Progenitor cell of endocrine pancreas (in vitro differentiated cells): Measurements from ENCODE around the gene LPAR1. TPM values are rescaled to one million over a fixed set of nuclear protein-coding genes. Genes with fewer than 3 reads are reported as not detected.

Source experiments
- DNase-seq: peaks from one replicate; pipeline ENCODE4 v3.0.0; 2021; ENCODE audit warnings: low spot score; ENCODE audit not compliant: unreplicated experiment
- H3K27ac Mint-ChIP-seq: 2 replicates; pipeline ENCODE4 v1.8.0; 2021; ENCODE audit warnings: mild to moderate bottlenecking, moderate library complexity, mixed read lengths
- H3K27me3 Mint-ChIP-seq: 2 replicates; pipeline ENCODE4 v1.8.0; 2021; ENCODE audit warnings: mixed read lengths
- H3K36me3 Mint-ChIP-seq: 2 replicates; pipeline ENCODE4 v1.8.0; 2022; ENCODE audit warnings: mixed read lengths; ENCODE audit not compliant: insufficient read depth
- H3K4me1 Mint-ChIP-seq: 2 replicates; pipeline ENCODE4 v1.8.0; 2021; ENCODE audit warnings: low read depth, mixed read lengths
- H3K4me3 Mint-ChIP-seq: 2 replicates; pipeline ENCODE4 v1.8.0; 2021; ENCODE audit warnings: low read depth, mild to moderate bottlenecking, moderate library complexity, mixed read lengths
- H3K9me3 Mint-ChIP-seq: 2 replicates; pipeline ENCODE4 v1.8.0; 2021; ENCODE audit warnings: low read depth, mixed read lengths
- CTCF ChIP-seq: fragments of 200-600 bp; sonication (generic); IDR thresholded peaks from one replicate; pipeline ENCODE4 v1.5.0; 2021; ENCODE audit warnings: antibody characterized with exemption, mild to moderate bottlenecking; ENCODE audit not compliant: unreplicated experiment
- total RNA-seq: library from RNA; stranded (reverse); gene quantifications from 2 replicates; pipeline ENCODE4 v1.2.1, GENCODE V29; 2021

Gene LPAR1
- total RNA-seq, 1 donor from 2014 or later = 17.4 TPM

GRCh38 chr9:110926828-110927487 is 111.3 kb downstream of the LPAR1 start:
- Mint-ChIP-seq H3K4me1 (no peaks in the 10 kb centered on the region), H3K9me3 (no peaks in the 10 kb centered on the region), H3K36me3 (no peaks in the 10 kb centered on the region), H3K27me3 (no peaks in the 10 kb centered on the region), H3K4me3 (no peak overlapping the region), H3K27ac (no peak overlapping the region)
- no peak for TF ChIP-seq CTCF
- no peak for DNase-seq

GRCh38 chr9:110923601-110924000 is 114.7 kb downstream of the LPAR1 start:
- no peaks in the 10 kb centered on the region for H3K36me3 Mint-ChIP-seq
- H3K4me3 Mint-ChIP-seq = no peak overlapping the region
- TF ChIP-seq CTCF = no peak
- H3K9me3 Mint-ChIP-seq = no peaks in the 10 kb centered on the region
- no peak overlapping the region for H3K27ac Mint-ChIP-seq
- no peaks in the 10 kb centered on the region for H3K4me1 Mint-ChIP-seq
- no peak for DNase-seq
- H3K27me3 Mint-ChIP-seq = no peaks in the 10 kb centered on the region

- Mint-ChIP-seq H3K9me3 (no peaks in the 10 kb centered on the region), H3K4me1 (no peaks in the 10 kb centered on the region), H3K36me3 (no peaks in the 10 kb centered on the region), H3K4me3 (no peak overlapping the region), H3K27me3 (no peaks in the 10 kb centered on the region), H3K27ac (no peak overlapping the region)
- no peak for TF ChIP-seq CTCF
- DNase-seq = no peak
Measured at GRCh38 chr9:110922145-110922544, 116.1 kb downstream of the LPAR1 start.

GRCh38 chr9:110921705-110922104 is 116.6 kb downstream of the LPAR1 start:
- Mint-ChIP-seq H3K9me3 (no peaks in the 10 kb centered on the region), H3K4me3 (no peak overlapping the region), H3K4me1 (no peaks in the 10 kb centered on the region), H3K27me3 (no peaks in the 10 kb centered on the region), H3K27ac (no peak overlapping the region), H3K36me3 (no peaks in the 10 kb centered on the region)
- no peak for DNase-seq
- no peak for TF ChIP-seq CTCF

GRCh38 chr9:110919609-110920008 is 118.7 kb downstream of the LPAR1 start:
- H3K36me3 Mint-ChIP-seq = peaks cover 2% of the 10 kb centered on the region
- no peaks in the 10 kb centered on the region for H3K4me1 Mint-ChIP-seq
- H3K27me3 Mint-ChIP-seq = no peaks in the 10 kb centered on the region
- no peak overlapping the region for H3K4me3 Mint-ChIP-seq
- no peak overlapping the region for H3K27ac Mint-ChIP-seq
- H3K9me3 Mint-ChIP-seq = no peaks in the 10 kb centered on the region
- DNase-seq = no peak
- no peak for TF ChIP-seq CTCF
